DMS114 treated with DMSO at 0.1 percent for 48 hours (cell line): ENCODE data around the gene HLF.

ENCODE experiments used
- DNase-seq: peaks from one replicate; lab custom pipeline; 2025; ENCODE audit not compliant: unreplicated experiment; lab: John Stamatoyannopoulos, UW

HLF gene

GRCh38 chr17:55264645-55265298 is at the start of gene HLF:
Gene HLF, plus strand, starts transcription at chr17:55264960. Its CDS starts 525 bp downstream, at chr17:55265485.
- DNase-seq = peak; percentile 60

GRCh38 chr17:55215711-55216110 is 49.0 kb upstream of the HLF start:
- no peak for DNase-seq

- DNase-seq = no peak
These were observed 47.9 kb upstream of the HLF start for GRCh38 chr17:55216888-55217287.

GRCh38 chr17:55219459-55219858 is 45.3 kb upstream of the HLF start:
- no peak for DNase-seq

GRCh38 chr17:55219934-55220333 is 44.8 kb upstream of the HLF start:
- DNase-seq = no peak

GRCh38 chr17:55223524-55223923 is 41.2 kb upstream of the HLF start:
- no peak for DNase-seq

- no peak for DNase-seq
These were observed 40.0 kb upstream of the HLF start for GRCh38 chr17:55224746-55225145.

GRCh38 chr17:55225237-55225636 is 39.5 kb upstream of the HLF start:
- DNase-seq = no peak

- no peak for DNase-seq
These were observed 36.0 kb upstream of the HLF start for GRCh38 chr17:55228683-55229192.

- no peak for DNase-seq
These were observed 35.5 kb upstream of the HLF start for GRCh38 chr17:55229276-55229675.

GRCh38 chr17:55230716-55231115 is 34.0 kb upstream of the HLF start:
- no peak for DNase-seq

GRCh38 chr17:55233840-55234239 is 30.9 kb upstream of the HLF start:
- DNase-seq = no peak

GRCh38 chr17:55236316-55236715 is 28.4 kb upstream of the HLF start:
- DNase-seq = no peak

- DNase-seq = no peak
These were observed 27.5 kb upstream of the HLF start for GRCh38 chr17:55237268-55237667.

GRCh38 chr17:55237841-55238178 is 26.9 kb upstream of the HLF start:
- DNase-seq = no peak

GRCh38 chr17:55238179-55238930 is 26.4 kb upstream of the HLF start:
- DNase-seq = peak; percentile 93

- peak; percentile 22 for DNase-seq
These were observed 25.8 kb upstream of the HLF start for GRCh38 chr17:55238931-55239297.

GRCh38 chr17:55241097-55241496 is 23.7 kb upstream of the HLF start:
- no peak for DNase-seq

GRCh38 chr17:55242476-55242875 is 22.3 kb upstream of the HLF start:
- no peak for DNase-seq

GRCh38 chr17:55245986-55246385 is 18.8 kb upstream of the HLF start:
- no peak for DNase-seq

- DNase-seq = no peak
These were observed 18.2 kb upstream of the HLF start for GRCh38 chr17:55246583-55246982.

- no peak for DNase-seq
These were observed 16.7 kb upstream of the HLF start for GRCh38 chr17:55248077-55248476.

- no peak for DNase-seq
These were observed 14.9 kb upstream of the HLF start for GRCh38 chr17:55249861-55250260.
